Osteocyte (in vitro differentiated cells): ENCODE data around the gene ZNF423. TPM values are rescaled to one million over a fixed set of nuclear protein-coding genes. Genes with fewer than 3 reads are reported as not detected.
A peak's percentile ranks its signal among the peaks of the same experiment; 100 is the strongest.

Source experiments
- DNase-seq: peaks from one replicate; pipeline ENCODE4 v3.0.0; 2021; ENCODE audit warnings: mixed read lengths; ENCODE audit not compliant: unreplicated experiment; ENCODE audit errors: extremely low spot score
- H3K27ac Mint-ChIP-seq: one replicate; pipeline ENCODE4 v1.8.0; 2021; ENCODE audit warnings: mild to moderate bottlenecking, mixed read lengths; ENCODE audit not compliant: unreplicated experiment
- H3K27me3 Mint-ChIP-seq: one replicate; pipeline ENCODE4 v1.8.0; 2021; ENCODE audit warnings: mixed read lengths; ENCODE audit not compliant: unreplicated experiment
- H3K36me3 Mint-ChIP-seq: one replicate; pipeline ENCODE4 v1.8.0; 2021; ENCODE audit warnings: mixed read lengths; ENCODE audit not compliant: unreplicated experiment
- H3K4me1 Mint-ChIP-seq: one replicate; pipeline ENCODE4 v1.8.0; 2021; ENCODE audit warnings: mixed read lengths; ENCODE audit not compliant: unreplicated experiment
- H3K4me3 Mint-ChIP-seq: one replicate; pipeline ENCODE4 v1.8.0; 2021; ENCODE audit warnings: mild to moderate bottlenecking, moderate library complexity, mixed read lengths; ENCODE audit not compliant: unreplicated experiment
- H3K9me3 Mint-ChIP-seq: one replicate; pipeline ENCODE4 v1.8.0; 2021; ENCODE audit warnings: mixed read lengths; ENCODE audit not compliant: unreplicated experiment
- CTCF ChIP-seq: fragments of 200-600 bp; sonication (generic); IDR thresholded peaks from 2 replicates; pipeline ENCODE4 v1.5.0; 2021; ENCODE audit warnings: antibody characterized with exemption, mild to moderate bottlenecking, moderate library complexity
- total RNA-seq: library from RNA; stranded (reverse); gene quantifications from 2 replicates; pipeline ENCODE4 v1.2.1, GENCODE V29; 2021

Gene ZNF423
- total RNA-seq, 1 donor from 2014 or later, result 25.1 TPM

DNA sequence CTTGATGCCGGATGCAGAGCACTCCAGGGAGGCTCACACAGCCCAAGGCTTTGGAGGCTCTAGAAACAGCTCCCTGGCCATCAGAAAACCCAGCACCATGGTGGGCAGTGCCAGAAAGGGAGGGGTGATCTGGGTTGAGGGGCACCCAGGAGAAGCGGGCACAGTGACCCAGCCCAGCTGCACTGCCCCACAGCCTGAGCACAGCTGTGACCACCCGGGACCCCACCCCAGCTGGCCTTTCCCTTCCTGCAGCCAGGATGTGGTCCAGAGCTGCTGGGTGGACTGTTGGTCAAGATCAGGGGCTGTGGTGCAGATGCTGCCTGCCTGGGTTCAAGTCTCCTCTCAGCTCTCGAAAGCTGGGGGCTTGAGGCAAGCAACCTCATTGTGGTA lies 223.1 kb downstream of the ZNF423 start:
- DNase-seq, result peak; percentile 73
- no peak for TF ChIP-seq CTCF
- Mint-ChIP-seq H3K27ac (no peak overlapping the region), H3K9me3 (no peaks in the 10 kb centered on the region), H3K4me3 (no peak overlapping the region), H3K36me3 (peaks cover 27% of the 10 kb centered on the region), H3K27me3 (no peaks in the 10 kb centered on the region), H3K4me1 (peaks cover 13% of the 10 kb centered on the region)

GRCh38 chr16:49632086-49632794 lies 223.7 kb downstream of the ZNF423 start:
- H3K4me1 Mint-ChIP-seq, result peaks cover 12% of the 10 kb centered on the region
- H3K27ac Mint-ChIP-seq, result no peak overlapping the region
- H3K4me3 Mint-ChIP-seq, result no peak overlapping the region
- no peaks in the 10 kb centered on the region for H3K9me3 Mint-ChIP-seq
- DNase-seq, result peak; percentile 69
- TF ChIP-seq CTCF, result no peak
- peaks cover 22% of the 10 kb centered on the region for H3K36me3 Mint-ChIP-seq
- no peaks in the 10 kb centered on the region for H3K27me3 Mint-ChIP-seq

DNA sequence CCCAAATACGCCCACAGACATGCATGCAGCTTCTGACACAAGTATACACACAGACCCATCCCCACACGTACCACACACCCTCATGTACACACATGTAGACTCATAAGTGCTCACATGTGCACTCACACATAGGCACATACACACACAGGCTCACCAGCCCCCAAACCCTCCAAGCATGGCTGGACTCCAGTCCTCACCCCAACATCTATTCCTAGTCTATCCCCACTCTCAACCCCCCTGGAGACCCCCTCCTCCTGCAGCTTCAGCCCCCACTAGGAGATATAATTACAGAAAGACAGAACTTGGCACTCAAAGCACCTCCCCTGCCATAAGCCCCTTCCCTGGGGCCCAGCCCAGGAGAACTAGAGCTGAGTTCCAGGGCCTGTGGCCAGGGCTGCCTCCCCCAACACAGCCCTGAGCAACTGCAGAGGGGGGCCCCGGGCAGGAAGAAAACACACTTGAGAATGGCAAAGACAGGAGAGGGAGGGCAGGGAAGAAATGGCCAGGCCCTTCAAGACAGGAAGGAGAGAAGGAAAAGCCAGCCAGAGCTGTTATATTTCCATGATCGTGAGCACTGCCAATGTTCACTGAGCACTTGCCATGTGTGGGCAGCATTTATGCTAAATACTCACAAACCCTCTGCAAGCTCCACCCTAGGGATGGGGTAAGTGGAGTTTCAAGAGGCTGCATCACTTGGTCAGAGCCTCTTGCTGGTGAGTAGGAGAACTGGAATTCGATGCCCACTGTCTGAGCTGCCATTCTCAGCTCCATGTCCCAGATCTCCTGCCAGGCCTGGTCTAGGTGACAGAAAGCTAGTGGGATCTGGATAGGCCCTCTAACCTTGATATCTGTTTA lies 224.5 kb downstream of the ZNF423 start:
- TF ChIP-seq CTCF, result no peak
- H3K4me3 Mint-ChIP-seq, result no peak overlapping the region
- peak overlapping the region; percentile 12 for H3K27ac Mint-ChIP-seq
- no peaks in the 10 kb centered on the region for H3K27me3 Mint-ChIP-seq
- no peaks in the 10 kb centered on the region for H3K9me3 Mint-ChIP-seq
- DNase-seq, result peak; percentile 60
- peaks cover 15% of the 10 kb centered on the region for H3K36me3 Mint-ChIP-seq
- peaks cover 12% of the 10 kb centered on the region for H3K4me1 Mint-ChIP-seq

DNA sequence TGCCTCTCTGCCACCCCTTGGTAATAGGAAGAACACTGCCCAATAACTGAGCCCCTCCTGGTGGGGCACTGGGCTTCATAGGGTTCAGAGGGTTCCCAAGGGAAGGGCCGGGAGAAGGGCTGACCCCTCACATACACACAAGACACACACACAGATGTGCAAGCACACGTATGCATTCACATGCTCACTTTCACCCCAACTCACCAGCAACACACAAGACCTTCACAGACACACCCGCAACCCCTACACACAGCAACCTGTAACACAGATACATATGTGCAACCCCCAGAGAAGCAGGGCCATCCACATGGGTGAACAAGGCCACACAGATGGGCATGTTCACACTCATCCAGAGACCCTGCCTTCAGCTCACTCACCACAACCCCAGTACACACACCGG lies 225.1 kb downstream of the ZNF423 start:
- Mint-ChIP-seq H3K4me1 (peaks cover 12% of the 10 kb centered on the region), H3K4me3 (no peak overlapping the region), H3K9me3 (no peaks in the 10 kb centered on the region), H3K27ac (no peak overlapping the region), H3K36me3 (peaks cover 11% of the 10 kb centered on the region), H3K27me3 (no peaks in the 10 kb centered on the region)
- TF ChIP-seq CTCF, result no peak
- peak; percentile 42 for DNase-seq

- peaks cover 14% of the 10 kb centered on the region for H3K4me1 Mint-ChIP-seq
Observed at GRCh38 chr16:49629851-49630250, 226.1 kb downstream of the ZNF423 start.

More at GRCh38 chr16:49629851-49630250, 226.1 kb downstream of the ZNF423 start:
- Mint-ChIP-seq H3K36me3 (peaks cover 5% of the 10 kb centered on the region), H3K27me3 (no peaks in the 10 kb centered on the region), H3K27ac (no peak overlapping the region), H3K4me3 (no peak overlapping the region), H3K9me3 (no peaks in the 10 kb centered on the region)
- peak; percentile 63 for DNase-seq
- TF ChIP-seq CTCF, result no peak
